22Rv1 (cell line): ENCODE measurements around the gene CDC6.
A peak's percentile ranks its signal among the peaks of the same experiment; 100 is the strongest.

Experiments
- H3K27ac ChIP-seq: fragments of 450-650 bp; 2 replicates; pipeline ENCODE4 v1.5.1; 2017
- CTCF ChIP-seq: fragments of 450-650 bp; IDR thresholded peaks from 2 replicates; pipeline ENCODE4 v1.5.1; 2017; ENCODE audit warnings: mild to moderate bottlenecking
- ZFX ChIP-seq: fragments of 450-650 bp; IDR thresholded peaks from 2 replicates; pipeline ENCODE4 v1.6.1; 2017; ENCODE audit warnings: antibody characterized with exemption, borderline replicate concordance

The CDC6 gene

DNA sequence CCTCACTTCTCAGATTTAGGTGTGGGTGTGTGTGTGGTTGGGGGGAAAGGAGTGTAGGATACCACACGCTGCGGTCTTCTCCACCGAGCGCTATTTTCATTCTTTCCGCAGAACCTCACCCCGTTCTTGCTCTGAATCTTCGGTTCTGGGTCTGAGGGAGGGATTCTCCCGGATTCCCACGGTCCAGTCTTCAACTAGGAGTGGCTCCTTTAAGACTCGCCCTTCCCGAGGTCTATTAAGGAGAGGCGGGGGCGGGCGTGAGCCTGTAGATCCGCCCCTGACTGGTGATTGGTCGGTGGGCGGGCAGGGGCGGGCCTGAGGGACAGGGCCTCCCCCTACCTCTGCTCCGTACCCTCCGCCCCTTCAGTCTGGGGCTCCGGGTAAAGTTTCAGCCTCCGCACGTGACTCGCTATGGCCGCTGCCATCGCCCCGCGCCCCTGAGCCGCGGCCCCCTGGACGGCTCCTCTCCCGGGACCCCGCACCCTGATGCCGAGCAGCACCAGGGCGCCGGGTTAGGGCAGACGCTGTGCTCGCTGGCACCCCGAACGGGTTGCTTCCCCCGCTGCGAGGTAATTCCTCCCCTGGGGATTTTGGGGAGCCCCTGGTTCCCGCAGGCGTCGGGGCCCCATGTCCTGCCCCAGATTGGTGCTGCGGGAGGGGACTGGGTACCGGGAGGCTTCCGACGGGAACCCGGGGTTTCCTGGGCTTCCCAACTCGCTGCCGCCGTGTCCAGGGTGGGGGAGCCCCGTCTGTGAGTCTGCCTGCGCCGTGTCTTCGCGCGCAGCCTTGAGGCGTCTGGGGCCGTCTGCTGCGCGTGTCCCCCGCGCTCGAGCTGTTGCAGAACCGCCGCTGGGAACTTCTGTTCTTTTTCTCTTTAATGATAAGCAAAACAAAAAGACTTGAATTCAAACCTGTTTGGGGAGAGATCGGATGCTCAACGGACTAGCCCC, 30.5 kb downstream of the CDC6 start:
- H3K27ac ChIP-seq: peak overlapping the region; percentile 69
- no peak for TF ChIP-seq CTCF
- TF ChIP-seq ZFX: no peak

DNA sequence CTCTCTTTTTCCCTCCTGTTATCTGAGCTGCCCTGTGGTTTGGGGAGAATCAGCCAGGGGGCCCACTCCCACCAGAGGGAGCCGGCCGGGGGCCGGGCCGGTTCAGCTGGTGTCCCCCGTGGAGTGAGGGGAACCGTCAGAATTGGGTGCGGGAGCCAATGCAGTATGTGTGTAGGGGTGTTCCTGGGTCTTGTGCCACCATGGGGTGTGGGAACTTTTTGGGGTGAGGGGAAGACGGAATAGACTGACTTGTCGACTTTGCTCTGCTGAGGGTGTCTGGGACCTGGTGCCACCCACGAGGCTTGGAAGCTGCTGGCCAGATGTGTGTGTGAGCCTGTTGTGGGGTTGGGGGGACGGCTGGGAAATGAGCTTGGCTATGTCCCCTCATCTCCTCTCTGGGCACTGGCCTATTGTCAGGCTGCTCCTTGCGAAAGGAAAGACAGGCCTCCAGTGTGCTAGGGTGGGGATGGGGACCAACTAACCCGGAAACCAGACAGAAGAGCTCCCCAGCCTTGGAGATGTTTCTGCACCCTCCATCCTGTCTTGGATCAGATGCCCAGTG, 31.2 kb downstream of the CDC6 start:
- TF ChIP-seq ZFX (no peak), CTCF (no peak)
- H3K27ac ChIP-seq: peak overlapping the region; percentile 69; the same call in 1 of the 2 replicates

DNA sequence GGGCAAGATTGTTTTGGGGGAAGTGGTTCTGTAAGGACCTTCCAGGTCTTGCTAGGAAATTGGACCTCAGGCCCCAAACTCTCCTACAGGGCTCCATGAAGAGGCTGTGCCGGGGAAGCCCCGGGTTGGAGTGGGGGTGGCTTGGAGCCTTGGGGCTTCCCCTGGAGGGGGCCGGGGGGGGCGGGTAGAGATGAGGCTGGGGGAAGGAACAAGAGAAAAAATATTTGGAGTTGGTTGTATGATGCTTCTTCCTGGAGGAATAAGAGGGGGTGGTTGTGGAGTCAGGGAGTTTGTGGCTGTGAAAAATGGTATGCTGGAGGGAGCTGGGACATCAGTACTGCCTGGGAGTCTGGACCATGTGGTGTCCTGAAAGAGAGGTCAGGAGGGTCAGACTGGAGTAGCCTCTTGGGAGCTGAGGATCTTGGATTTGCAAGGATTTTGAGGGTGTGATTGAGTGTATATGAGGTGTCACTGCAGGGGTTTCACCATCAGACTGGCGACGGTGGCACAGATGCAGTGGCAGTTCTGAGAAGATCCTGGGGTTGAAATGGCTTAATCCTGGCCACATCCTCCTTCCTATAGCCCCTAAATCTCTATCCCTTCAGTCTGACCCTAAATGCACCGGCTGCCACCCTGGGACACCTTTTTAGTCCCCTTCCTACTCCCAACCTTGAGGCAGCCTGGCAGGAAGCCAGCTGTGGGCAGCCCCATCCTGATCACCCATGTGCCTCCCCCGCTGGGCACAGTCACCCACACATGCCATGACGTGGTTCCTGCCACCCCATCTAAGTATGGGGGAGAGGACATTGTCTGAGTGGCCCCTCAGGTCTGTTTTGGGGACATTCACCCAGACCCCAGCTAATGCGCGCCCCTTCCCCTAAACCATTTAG, 32.2 kb downstream of the CDC6 start:
- TF ChIP-seq ZFX (no peak), CTCF (no peak)
- H3K27ac ChIP-seq: no peak overlapping the region

GRCh38 chr17:40320756-40321523, 33.3 kb downstream of the CDC6 start:
- no peak overlapping the region for H3K27ac ChIP-seq
- TF ChIP-seq CTCF: no peak
- TF ChIP-seq ZFX: no peak

DNA sequence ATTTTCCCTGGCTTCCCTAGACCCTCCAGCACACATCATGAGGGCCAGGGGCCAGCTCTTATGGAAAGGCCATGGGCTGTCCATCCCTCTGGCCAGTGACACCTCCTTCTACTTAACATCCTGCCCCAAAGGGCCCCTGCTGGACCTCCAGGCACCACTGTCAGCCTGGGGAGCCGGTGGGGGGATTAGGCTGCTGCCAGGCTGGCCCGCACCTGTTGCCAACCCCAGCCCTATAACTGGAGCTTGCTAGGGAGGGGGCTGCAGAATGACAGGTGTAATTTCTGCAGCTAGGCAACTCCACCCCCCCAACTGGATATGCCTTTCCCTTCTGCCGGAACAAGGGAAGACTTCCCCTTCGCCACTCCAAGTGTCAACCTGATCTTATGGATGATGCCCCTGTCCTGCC, 33.8 kb downstream of the CDC6 start:
- no peak overlapping the region for H3K27ac ChIP-seq
- TF ChIP-seq CTCF: no peak
- no peak for TF ChIP-seq ZFX

DNA sequence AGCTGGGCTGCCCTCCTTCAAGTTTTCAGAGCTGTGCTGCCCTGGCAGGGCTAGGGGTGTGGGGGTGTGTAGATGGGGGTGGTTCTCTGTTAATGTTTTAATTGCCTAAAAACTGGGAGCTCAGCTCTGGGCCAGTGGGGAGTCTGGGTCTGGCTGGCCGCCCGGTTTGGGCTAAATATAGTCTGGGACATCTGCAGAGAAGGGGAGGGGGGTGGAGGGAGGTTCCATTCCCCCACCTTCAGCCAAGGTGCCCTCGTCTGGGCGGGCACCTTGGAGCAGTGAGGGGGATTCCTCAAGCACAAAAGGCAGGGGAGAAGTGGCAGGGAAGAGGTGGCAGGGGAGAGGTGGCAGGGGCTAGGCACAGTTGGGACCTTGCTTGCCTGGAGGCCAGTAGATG, 34.3 kb downstream of the CDC6 start:
- TF ChIP-seq ZFX (no peak), CTCF (no peak)
- no peak overlapping the region for H3K27ac ChIP-seq
